ENCODE data around the gene LRRK2.

GRCh38 chr12:40262657-40263056 lies 37.9 kb downstream of the LRRK2 start:
- TF ChIP-seq, protein P1, sequence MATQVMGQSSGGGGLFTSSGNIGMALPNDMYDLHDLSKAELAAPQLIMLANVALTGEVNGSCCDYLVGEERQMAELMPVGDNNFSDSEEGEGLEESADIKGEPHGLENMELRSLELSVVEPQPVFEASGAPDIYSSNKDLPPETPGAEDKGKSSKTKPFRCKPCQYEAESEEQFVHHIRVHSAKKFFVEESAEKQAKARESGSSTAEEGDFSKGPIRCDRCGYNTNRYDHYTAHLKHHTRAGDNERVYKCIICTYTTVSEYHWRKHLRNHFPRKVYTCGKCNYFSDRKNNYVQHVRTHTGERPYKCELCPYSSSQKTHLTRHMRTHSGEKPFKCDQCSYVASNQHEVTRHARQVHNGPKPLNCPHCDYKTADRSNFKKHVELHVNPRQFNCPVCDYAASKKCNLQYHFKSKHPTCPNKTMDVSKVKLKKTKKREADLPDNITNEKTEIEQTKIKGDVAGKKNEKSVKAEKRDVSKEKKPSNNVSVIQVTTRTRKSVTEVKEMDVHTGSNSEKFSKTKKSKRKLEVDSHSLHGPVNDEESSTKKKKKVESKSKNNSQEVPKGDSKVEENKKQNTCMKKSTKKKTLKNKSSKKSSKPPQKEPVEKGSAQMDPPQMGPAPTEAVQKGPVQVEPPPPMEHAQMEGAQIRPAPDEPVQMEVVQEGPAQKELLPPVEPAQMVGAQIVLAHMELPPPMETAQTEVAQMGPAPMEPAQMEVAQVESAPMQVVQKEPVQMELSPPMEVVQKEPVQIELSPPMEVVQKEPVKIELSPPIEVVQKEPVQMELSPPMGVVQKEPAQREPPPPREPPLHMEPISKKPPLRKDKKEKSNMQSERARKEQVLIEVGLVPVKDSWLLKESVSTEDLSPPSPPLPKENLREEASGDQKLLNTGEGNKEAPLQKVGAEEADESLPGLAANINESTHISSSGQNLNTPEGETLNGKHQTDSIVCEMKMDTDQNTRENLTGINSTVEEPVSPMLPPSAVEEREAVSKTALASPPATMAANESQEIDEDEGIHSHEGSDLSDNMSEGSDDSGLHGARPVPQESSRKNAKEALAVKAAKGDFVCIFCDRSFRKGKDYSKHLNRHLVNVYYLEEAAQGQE (IDR thresholded peaks at IDR 0.05; ENCODE audit: insufficient replicate concordance, low read depth) = no peak
- TF ChIP-seq, protein P2, sequence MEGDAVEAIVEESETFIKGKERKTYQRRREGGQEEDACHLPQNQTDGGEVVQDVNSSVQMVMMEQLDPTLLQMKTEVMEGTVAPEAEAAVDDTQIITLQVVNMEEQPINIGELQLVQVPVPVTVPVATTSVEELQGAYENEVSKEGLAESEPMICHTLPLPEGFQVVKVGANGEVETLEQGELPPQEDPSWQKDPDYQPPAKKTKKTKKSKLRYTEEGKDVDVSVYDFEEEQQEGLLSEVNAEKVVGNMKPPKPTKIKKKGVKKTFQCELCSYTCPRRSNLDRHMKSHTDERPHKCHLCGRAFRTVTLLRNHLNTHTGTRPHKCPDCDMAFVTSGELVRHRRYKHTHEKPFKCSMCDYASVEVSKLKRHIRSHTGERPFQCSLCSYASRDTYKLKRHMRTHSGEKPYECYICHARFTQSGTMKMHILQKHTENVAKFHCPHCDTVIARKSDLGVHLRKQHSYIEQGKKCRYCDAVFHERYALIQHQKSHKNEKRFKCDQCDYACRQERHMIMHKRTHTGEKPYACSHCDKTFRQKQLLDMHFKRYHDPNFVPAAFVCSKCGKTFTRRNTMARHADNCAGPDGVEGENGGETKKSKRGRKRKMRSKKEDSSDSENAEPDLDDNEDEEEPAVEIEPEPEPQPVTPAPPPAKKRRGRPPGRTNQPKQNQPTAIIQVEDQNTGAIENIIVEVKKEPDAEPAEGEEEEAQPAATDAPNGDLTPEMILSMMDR (IDR thresholded peaks at IDR 0.05; ENCODE audit: insufficient read depth, low read length) = no peak
- TF ChIP-seq POLR2AphosphoS5 (IDR thresholded peaks at IDR 0.05; ENCODE audit: low read depth) = no peak

Data from HL-60 (cell line).